GM12865 (cell line): Measurements from ENCODE around the gene NACA2.
A peak's percentile ranks its signal among the peaks of the same experiment; 100 is the strongest.
"Not testable (repeated sequence)": the region's sequence is repeated elsewhere in the genome, so short reads cannot be mapped to it uniquely, and the experiment has no call there.

Experiments used
- DNase-seq: peaks from one replicate; pipeline ENCODE4 v3.0.0; 2010; ENCODE audit warnings: low read depth
- H3K4me3 ChIP-seq: 2 replicates; pipeline ENCODE4 v1.5.1; 2011; ENCODE audit warnings: mild to moderate bottlenecking, low read depth, low read length, control low read depth
- CTCF ChIP-seq: IDR thresholded peaks from 2 replicates; pipeline ENCODE4 v1.5.1; 2011; ENCODE audit warnings: low read length, control low read depth, low read depth, inconsistent platforms; ENCODE audit not compliant: insufficient read depth; ENCODE audit errors: missing control alignments

The NACA2 gene

GRCh38 chr17:61554209-61554608 is 36.8 kb downstream of the NACA2 start:
- TF ChIP-seq CTCF, result no peak
- H3K4me3 ChIP-seq, result no peak overlapping the region
- DNase-seq, result no peak

GRCh38 chr17:61552560-61552959 is 38.5 kb downstream of the NACA2 start:
- not testable (repeated sequence) for DNase-seq, H3K4me3 ChIP-seq

GRCh38 chr17:61551255-61551742 is 39.7 kb downstream of the NACA2 start:
- H3K4me3 ChIP-seq, result no peak overlapping the region
- peak; percentile 43 for TF ChIP-seq CTCF
- DNase-seq, result peak; percentile 5

- DNase-seq, result no peak
- H3K4me3 ChIP-seq, result no peak overlapping the region
- no peak for TF ChIP-seq CTCF
These were observed 43.9 kb downstream of the NACA2 start for GRCh38 chr17:61547113-61547512.

GRCh38 chr17:61545335-61545938 is 45.6 kb downstream of the NACA2 start:
- TF ChIP-seq CTCF, result no peak
- H3K4me3 ChIP-seq, result no peak overlapping the region
- no peak for DNase-seq

GRCh38 chr17:61543786-61544415 is 47.1 kb downstream of the NACA2 start:
- DNase-seq, result no peak

GRCh38 chr17:61542027-61542426 is 49.0 kb downstream of the NACA2 start:
- no peak for TF ChIP-seq CTCF
- DNase-seq, result no peak
- H3K4me3 ChIP-seq, result no peak overlapping the region

More at GRCh38 chr17:61543786-61544415, 47.1 kb downstream of the NACA2 start:
- H3K4me3 ChIP-seq, result no peak overlapping the region
- TF ChIP-seq CTCF, result no peak
